ENCODE results near the gene ECT2L. TPM values are rescaled to one million over a fixed set of nuclear protein-coding genes. Genes with fewer than 3 reads are reported as not detected.

ECT2L gene
- total and polyA plus RNA-seq, 2 of the 13 experiments (the other 11 are each of a cell fraction or from before 2014, with no cell fraction given), result 0.12 TPM; not detected in 1

- TF ChIP-seq ATF3 (CRISPR knock-in tag; IDR thresholded peaks at IDR 0.05), result 0 out of 2 replicates have a peak, but pooled peaks have one; percentile 12
- TF ChIP-seq HMGXB4 (CRISPR knock-in tag; IDR thresholded peaks at IDR 0.05; ENCODE audit: borderline replicate concordance in 1 of 2, low read depth in 1 of 2), result peak; percentile 21 to 50; a peak in 2 of 4 replicates
- no peak for TF ChIP-seq ZNF7 (CRISPR knock-in tag; IDR thresholded peaks at IDR 0.05)
- no peak for TF ChIP-seq FOSL1 (CRISPR knock-in tag; IDR thresholded peaks at IDR 0.05; ENCODE audit: borderline replicate concordance)
- TF ChIP-seq ZNF746 (CRISPR knock-in tag; IDR thresholded peaks at IDR 0.05), result no peak
- TF ChIP-seq RAD21 (CRISPR knock-in tag; IDR thresholded peaks at IDR 0.05), result no peak
- no peak for TF ChIP-seq ZNF136 (CRISPR knock-in tag; IDR thresholded peaks at IDR 0.05; ENCODE audit: low read depth)
- no peak for TF ChIP-seq HOXA9 (CRISPR knock-in tag; IDR thresholded peaks at IDR 0.05; ENCODE audit: borderline replicate concordance)
- TF ChIP-seq E2F2 (CRISPR knock-in tag; IDR thresholded peaks at IDR 0.05; ENCODE audit: borderline replicate concordance), result no peak
- TF ChIP-seq FOXP1 (IDR thresholded peaks at IDR 0.05), result no peak
- 0 out of 2 replicates have a peak, but pooled peaks have one; percentile 43 for TF ChIP-seq FOXP1 (CRISPR knock-in tag; IDR thresholded peaks at IDR 0.05)
- TF ChIP-seq ATAD3A (CRISPR knock-in tag; IDR thresholded peaks at IDR 0.05), result no peak
- TF ChIP-seq JDP2 (CRISPR knock-in tag; IDR thresholded peaks at IDR 0.05; ENCODE audit: borderline replicate concordance), result no peak
- TF ChIP-seq PRDM15 (CRISPR knock-in tag; IDR thresholded peaks at IDR 0.05), result no peak
- TF ChIP-seq ZSCAN31 (CRISPR knock-in tag; IDR thresholded peaks at IDR 0.05; ENCODE audit: low read depth), result no peak
- no peak for TF ChIP-seq ZNF180 (CRISPR knock-in tag; IDR thresholded peaks at IDR 0.05; ENCODE audit: borderline replicate concordance, low read depth)
- no peak for TF ChIP-seq ZNF75D (CRISPR knock-in tag; IDR thresholded peaks at IDR 0.05; ENCODE audit: borderline replicate concordance)
- TF ChIP-seq ZMAT5 (CRISPR knock-in tag; IDR thresholded peaks at IDR 0.05; ENCODE audit: borderline replicate concordance, low read depth), result no peak
- no peak for TF ChIP-seq GTF3A (CRISPR knock-in tag; conservative IDR thresholded peaks at IDR 0.05)
- no peak for TF ChIP-seq AGO1 (IDR thresholded peaks at IDR 0.05; ENCODE audit: low read depth, low read length, poor library complexity, severe bottlenecking)
Observed at GRCh38 chr6:138814179-138814834, 18.4 kb downstream of the ECT2L start (continued).
